ENCODE measurements around the gene KLHL30. TPM values are rescaled to one million over a fixed set of nuclear protein-coding genes. Genes with fewer than 3 reads are reported as not detected.
A peak's percentile ranks its signal among the peaks of the same experiment; 100 is the strongest.
"Not testable (repeated sequence)": the region's sequence is repeated elsewhere in the genome, so short reads cannot be mapped to it uniquely, and the experiment has no call there.

The KLHL30 gene
- total RNA-seq, 1 donor from 2014 or later: not detected

DNA sequence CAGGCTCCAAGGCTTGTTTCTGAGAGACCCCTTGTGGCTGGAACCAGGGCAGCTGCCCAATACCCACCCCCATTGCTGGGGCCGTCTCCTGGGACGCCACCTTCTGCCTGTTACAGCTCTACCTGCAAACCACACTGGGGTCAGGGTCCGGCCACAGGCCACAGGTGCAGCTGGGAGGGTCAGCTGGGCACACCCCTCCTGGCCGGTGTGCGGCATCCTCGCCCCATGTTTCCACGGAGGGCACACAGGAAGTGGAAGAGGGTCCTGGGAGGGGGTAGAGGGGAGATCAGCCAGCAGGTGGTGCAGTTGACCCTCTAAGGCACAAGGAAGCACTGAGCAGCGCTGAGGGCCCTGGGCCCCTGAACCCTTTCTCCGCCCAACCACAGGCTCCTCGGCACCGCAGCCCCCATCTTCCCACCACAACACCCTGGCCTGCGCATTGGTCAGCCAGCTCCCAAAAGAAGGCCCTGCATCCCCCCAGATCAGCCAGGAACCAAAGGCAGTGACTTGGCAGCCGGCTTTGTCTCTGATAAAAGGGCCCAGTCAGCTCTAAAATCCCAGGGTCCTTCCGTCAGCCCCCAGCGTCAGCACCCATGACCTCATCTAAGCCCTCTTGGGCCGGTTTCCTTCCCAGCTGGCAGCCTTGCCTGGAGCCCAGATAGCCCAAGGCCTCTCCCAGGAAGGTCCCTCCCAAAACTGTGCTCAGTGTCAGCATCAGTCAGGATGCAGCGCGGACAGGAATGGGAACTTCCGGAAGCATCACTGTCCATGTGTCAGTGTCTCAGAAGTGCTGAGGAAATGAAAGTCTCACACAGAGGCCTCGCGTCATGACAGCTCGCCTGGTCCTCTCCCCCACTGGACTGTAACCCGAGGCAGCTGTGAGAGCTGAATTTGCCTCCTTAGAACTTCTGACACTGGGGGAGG is 22.0 kb downstream of the KLHL30 start:
- DNase-seq (ENCODE audit: low read depth, low spot score): no peak

DNA sequence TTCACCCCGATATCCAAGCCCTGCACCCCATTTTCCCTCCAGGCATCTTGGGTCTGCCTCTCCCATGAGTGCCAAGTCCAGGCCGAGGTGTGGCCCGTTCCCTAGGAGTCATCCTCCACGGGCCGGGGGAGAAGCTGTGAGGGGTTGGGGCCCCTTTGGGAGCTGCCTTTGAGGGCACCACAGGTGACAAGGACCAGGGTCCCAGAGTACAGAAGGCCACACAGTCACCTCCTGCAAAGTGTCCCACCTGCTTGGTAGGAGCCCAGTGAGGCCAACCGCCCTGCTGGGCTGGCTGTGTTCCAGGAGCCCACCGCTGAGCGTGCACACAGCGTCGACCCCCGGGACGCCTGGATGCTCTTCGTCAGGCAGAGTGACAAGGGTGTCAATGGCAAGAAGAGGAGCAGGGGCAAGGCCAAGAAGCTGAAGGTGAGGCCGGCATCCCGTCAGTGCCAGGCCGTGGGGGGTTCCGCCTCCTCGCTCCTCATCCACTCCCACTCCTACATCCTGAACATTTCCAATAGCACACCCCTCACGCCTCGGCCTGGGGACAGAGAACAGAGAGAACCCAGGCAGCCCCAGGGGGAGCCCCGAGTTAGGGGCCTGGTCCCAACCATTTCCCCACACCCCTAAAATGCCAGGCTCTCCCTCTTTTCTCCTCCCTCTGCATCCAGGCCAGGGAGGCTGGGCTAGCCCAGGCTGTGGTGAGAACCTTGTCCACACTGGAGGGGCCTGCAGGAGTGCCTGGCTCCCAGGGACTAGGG is 23.0 kb downstream of the KLHL30 start:
- no peak for DNase-seq (ENCODE audit: low read depth, low spot score)

DNA sequence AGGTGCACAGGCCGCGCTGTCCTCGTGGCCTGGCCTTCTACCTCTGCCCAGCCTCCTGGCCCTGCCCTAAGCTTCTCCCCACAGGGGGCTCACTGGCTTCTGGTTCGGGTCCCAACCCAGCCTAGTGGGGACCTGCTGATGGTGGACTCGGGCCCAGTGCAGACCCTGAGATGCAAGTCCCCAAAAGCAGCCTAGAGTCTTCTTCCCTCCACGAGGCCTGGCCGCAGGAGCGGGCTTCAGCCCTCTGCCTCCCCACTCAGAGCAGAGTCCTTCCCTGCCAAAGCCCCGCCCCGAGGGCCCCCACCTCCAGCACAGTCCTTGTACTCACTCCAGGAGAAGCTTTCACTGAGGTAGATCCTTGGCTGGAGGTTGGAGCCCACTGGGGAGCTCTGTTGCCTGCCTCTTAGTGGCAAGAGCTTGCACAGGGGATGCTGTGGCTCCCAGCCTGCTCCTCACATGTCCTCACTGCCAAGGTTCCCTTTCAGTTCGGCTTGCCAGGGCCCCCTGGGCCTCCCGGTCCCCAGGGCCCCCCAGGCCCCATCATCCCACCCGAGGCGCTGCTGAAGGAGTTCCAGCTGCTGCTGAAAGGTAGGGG is 23.9 kb downstream of the KLHL30 start:
- no peak for DNase-seq (ENCODE audit: low read depth, low spot score)

DNA sequence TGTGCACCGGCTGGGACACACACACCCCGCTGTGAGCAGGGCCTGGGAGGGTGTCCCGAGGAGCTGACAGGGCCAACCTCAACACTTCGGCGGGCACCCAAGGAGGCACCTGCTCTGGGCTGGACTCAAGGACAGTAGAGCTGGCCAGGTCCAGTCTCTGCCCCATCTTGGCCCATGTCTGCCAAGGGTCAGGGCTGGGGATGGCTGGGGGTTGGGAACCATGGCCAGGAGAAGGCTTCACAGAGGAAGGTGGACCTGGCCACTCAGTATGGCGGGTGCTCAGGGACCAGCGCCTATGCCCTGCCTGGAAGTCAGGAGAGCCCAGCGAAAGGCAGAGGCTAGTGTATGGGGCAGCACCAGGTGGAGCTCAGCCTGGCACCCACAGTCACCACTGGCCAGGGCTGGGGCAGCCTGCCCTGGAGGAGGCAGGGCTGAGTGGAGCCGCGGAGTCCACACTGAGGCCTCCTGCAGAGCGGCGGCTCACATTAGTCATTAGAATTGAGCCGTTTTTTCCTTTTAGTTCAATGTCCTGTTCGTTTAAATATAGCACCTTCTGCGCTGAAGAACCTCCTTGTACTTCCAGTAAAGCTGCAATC is 24.5 kb downstream of the KLHL30 start:
- no peak for DNase-seq (ENCODE audit: low read depth, low spot score)

DNA sequence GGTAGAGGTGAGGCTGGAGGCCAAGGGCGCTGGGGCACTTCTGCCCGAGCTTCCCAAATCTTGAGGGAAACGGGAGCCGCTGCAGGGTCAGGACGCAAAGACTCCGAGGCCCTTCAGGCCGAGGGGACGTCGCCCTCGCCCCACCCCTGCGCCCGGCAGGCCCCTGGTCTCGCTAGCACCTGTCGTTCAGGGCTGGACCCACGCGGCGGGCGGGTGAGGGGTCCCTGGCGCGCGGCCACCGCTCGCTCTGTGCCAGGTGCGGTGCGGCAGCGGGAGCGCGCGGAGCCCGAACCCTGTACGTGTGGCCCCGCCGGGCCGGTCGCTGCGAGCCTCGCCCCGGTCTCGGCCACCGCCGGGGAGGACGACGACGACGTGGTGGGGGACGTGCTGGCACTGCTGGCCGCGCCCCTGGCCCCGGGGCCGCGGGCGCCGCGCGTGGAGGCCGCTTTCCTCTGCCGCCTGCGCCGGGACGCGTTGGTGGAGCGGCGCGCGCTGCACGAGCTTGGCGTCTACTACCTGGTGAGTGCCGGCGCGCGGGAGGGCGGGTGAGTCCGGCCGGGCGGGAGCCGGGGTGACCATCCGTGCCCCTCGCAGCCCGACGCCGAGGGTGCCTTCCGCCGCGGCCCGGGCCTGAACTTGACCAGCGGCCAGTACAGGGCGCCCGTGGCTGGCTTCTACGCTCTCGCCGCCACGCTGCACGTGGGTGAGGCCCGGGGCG is 25.2 kb downstream of the KLHL30 start:
- no peak for DNase-seq (ENCODE audit: low read depth, low spot score)

DNA sequence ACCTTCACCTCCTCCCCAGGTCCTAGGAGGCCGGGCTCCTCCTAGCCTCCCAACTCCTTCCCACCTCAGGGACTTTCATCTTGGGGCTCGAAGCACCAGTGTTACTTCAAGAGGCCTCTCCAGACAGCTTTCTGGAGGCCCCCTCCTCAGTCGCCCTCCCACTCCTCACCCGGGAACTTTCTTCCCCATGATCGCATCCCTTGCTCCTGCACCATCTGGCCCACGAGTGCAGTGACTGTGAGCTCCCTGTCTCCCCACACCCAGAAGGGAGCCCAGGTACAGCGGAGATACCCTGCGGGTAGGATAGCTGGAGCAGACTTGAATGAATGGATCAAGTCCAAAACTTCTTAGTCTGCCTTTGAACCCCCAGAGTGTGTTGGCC is 26.4 kb downstream of the KLHL30 start:
- no peak for DNase-seq (ENCODE audit: low read depth, low spot score)

DNA sequence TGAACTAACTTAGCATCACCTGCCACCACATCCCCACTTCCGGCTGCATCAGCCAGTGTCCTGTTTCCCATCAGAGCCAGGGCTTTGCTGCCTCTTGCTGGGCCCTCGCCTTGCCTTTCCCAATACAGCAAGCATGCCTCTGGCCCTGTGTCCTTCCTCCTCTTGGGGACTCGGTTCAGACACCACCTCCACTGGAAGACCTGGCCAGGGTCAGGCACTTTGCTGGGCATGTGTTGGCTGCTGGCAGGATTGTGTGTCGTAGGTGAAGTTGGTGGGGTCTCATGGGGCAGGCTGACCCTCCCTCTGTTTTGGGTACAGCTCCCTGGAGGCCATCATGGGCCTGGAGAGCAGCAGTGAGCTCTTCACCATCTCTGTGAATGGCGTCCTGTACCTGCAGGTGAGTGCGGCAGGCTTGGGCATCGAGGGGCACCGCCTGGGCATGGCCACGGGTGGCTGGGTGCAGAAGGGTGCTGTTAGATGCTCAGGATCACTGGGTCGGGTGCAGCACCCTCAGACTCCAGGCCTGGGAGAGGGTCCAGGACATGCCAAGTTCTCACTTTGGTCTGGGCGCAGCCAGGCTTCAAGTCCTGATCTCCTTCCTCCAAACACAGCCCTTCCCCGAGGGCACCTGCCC is 26.9 kb downstream of the KLHL30 start:
- no peak for DNase-seq (ENCODE audit: low read depth, low spot score)

DNA sequence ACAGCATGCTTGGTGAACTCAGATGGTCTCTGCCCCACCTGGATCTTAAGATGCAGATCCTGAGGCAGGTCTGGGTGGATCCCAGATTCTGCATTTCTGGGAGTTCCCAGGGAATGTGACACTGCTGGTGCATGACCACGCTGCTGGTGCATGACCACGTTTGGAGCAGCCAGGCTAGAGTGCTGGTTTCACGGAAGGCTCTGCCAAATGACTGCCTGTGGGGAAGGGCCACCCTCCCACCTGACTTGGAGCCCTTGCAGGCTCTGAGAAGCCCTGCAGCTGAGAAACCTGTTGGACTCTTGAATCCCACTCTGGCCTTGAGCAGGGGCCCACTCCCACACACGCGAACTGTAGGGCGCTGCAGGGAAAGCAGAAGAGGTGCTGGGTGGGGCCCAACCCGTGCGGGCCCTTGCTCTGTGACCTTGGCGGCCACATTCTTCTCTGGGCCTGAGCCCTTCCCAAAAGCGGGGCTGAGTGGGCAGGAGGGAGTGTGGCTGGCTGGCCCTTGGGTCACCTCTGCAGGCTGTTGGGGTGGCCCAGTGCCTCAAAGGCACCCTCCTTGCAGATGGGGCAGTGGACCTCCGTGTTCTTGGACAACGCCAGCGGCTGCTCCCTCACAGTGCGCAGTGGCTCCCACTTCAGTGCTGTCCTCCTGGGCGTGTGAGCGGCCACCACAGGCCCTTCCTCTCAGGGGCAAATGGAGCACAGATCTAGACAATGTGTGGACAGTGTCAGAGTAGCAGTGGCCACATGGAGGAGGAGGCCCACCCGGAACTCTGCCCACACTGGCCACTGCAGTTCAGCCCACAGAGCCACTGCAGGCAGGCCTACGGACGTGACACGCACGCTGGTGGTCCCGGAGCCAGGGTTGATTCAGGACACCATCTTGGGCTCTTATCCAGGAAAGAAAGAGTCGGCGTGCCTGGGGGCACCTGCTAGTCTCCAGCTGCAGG is 28.2 kb downstream of the KLHL30 start:
- DNase-seq (ENCODE audit: low read depth, low spot score): no peak

DNA sequence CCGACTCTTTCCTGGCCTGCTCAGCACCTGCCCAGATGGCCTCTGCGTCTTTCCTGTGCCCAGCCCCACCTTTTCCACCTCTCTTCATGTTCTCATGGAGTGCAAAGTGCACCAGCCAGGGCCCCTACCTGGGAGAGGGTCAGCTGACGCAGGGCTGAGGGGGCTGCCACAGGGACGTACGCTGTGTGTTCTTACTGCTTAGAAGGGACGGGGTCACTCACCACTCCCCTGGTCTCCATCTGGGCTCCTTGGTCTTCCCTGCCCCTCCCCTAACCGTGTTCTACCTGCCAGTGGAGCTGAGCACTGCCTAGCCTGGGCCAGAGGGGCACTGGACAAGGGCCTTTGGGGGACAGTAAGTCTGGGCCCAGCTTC is 28.9 kb downstream of the KLHL30 start:
- no peak for DNase-seq (ENCODE audit: low read depth, low spot score)

DNA sequence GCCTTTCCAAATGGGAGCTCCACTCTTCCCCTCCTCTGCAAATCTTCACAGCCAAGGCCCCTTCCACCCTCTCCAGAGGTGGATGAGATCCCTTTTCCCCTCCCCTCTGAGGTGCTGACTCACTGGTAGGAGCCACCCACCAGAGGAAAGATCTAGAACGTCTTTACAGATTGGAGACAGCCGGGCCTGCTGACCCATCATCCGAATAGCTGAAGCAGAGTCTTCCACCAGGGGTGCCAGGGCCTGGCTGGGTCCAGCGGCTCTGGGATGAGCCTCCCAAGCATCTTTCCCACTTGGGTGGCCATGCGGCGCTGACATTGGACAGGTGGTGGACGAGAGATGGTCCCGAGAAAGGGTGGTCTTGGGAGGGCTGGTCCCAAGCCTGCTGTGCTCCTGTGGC is 29.3 kb downstream of the KLHL30 start:
- no peak for DNase-seq (ENCODE audit: low read depth, low spot score)

DNA sequence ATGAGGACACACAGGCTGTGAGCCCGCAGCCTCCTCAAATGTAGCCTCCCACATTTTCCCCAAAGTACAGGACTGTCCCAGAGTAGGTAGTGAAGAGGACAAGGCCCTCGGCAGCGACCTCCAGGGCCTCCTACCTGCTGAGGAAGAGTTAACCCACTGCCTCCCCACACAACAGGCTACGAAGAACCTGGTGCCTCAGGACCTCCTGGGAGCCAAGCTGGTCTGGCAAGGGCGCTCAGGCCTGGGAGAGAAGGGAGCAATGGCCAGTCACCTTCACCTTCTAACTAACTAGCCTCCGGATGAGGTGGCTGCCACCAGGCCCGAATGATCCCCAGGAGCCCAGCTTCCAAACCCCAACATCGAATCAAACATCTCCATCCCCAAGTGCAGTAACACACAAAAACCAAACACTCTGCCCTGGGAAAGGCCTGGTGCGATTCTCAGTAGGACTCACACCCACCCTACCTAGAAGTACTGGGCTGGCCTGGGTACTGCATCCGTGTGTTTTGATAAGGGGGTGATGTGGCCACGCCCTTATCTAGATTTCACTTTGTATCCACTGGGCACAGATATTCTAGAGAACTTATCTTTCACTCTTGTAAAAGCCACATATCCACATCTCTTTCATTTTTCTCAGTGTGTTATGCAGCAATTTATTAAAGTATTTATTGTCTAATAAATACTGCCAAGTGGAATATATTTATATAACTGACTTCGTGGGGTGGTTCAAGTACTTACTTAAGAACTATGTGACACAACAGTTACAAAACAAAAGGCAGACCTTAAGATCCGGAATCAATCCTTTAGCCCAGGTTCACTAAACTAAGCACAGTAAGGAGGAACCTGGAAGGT is 30.0 kb downstream of the KLHL30 start:
- DNase-seq (ENCODE audit: low read depth, low spot score): no peak

DNA sequence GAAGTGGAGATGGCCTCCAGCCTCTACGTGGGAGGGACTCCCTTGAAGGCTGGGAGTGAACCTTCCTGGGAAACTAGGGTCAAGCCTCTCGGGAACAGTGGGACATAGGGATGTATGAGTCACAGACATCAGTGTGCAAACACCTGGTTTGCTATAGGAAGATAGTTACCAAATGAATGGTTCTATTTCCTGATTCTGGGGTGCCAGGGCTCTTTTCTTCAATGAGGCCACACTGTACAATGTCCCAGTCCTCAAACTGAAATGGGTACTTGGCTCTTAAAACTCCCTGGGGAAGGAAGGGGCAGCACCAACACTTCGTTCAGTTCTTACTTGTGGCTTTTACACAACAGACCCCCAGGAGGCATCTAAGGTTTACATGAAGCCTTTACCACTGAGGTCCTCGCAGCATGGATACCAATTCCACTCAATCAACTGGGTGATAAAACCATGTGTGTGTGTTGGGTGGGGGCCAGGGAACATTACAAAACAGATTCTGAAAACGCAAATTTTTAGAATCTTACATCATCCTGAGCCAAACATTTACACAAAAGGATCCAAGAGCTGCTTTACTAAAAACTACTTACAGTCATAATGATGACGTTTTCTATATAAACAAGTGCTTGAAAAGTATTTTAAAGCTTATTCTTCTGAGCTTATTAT is 30.7 kb downstream of the KLHL30 start:
- DNase-seq (ENCODE audit: low read depth, low spot score): peak; percentile 30

DNA sequence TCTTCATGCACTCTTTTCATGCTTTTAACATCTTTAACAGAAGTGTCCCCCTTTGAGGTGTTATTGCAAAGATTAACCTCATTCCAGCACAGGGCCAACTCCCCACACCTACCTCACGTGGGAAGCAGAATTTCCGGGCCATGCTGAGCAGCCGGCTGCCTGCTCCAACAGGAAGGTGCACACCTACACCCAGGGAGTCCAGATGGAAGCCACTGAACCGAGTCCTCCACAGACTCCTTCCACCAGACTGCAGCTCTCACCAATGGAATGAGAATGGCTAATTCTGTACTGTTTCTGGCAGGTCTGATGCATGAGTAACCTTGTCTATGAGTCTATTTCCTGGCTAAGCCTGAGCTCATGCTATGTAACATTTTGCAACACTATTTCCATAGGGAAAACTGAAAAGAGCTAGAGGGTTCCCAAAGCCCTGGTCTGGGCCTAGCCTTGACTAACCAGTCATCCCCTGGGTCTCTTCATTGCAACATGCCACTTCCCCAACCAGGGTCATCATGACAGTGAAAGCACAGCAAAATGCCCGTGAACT is 31.3 kb downstream of the KLHL30 start:
- DNase-seq (ENCODE audit: low read depth, low spot score): peak; percentile 65

DNA sequence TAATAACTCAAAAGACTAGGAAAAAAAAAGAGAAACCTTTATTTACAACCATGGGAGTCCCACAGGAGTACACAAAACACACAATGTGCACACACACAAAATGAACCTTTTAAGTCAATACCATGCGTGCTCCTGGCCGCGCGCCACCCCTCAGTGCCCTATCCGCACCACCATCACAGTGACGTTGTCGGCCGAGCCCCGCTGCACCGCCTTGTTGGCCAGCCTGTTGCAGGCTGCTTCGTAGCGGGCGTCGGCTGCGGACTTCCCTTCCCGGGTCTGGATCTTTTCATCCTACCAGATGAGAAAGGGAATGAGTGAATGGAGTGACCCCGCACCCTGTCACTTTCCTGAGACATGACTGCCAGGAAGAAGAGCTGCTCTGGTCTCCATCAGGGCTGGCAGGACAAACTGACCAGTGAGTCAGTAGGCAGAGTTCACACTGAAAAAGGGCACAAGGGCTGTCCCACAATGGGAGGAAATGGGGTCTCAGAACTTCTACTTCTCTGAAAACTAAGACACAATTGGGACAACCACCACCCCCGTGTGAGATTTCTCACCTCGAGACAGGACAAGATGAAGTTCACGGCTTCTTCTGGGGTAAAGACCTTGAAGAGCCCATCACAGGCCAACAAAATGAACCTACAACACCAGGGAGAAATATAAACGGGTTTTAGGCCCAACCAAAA is 32.1 kb downstream of the KLHL30 start:
- DNase-seq (ENCODE audit: low read depth, low spot score): no peak

DNA sequence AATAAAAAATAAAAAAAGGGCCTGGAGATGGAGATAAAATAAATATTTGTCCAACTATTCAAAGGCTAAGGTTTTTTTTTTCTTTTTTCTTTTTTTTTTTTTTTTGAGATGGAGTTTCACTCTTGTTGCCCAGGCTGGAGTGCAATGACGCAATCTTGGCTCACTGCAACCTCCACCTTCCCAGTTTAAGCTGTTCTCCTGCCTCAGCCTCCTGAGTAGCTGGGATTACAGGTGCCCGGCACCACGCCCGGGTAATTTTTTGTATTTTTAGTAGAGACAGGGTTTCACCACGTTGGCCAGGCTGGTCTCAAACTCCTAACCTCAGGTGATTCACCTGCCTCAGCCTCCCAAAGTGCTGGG is 32.6 kb downstream of the KLHL30 start:
- DNase-seq (ENCODE audit: low read depth, low spot score): not testable (repeated sequence)

DNA sequence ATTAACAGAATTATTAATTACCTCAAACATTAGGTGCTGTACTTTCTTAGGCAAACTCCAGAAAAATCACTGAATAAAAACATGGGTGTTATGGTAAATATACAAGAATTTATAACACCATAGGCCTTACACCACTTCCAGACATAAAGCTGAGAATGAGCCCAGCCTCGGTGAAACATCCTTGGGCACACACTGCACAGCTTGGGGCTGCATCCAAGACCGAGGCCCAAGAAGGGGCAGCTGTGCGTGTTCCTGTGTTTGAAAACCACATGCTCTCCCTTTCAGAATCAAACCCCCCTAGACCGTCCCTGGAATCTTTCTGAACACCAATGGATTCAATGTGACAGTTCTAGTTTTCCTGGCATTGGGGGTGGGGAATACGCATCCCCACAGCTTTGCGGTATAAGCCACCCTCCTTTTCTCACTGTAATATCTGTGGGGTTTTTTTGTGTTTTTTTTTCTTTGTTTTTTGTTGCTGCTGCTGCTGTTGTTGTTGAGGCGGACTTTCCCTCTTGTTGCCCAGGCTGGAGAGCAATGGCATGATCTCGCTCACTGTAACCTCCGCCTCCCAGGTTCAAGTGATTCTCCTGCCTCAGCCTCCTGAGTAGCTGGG is 33.2 kb downstream of the KLHL30 start:
- DNase-seq (ENCODE audit: low read depth, low spot score): no peak

DNA sequence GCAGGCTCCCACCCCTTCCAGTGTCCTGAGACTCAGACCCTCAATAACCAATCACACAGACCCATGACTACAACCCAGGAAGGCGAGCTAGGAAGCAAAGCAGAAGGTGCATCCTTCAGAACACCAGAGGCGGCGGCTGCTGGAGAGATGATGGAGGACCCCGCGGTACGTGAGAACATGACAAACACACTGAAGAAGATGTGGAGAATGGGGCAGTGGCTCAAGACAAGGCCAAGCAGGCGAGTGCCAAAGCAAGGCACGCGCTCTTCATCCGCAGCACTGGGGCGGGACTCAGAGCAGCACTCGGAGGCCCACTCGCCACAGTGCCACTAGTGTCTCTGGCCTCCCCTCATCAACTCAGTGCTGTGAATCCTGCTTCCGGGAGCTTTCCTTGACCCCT is 34.0 kb downstream of the KLHL30 start:
- DNase-seq (ENCODE audit: low read depth, low spot score): no peak
